Stimulated activated naive CD8-positive, alpha-beta T cell treated with anti-CD3 and anti-CD28 coated beads, Interleukin-15, Interleukin-2, amounts not matched to agents 100 U/mL and 50 U/mL, for 24 hours (primary cell): ENCODE measurements around the gene OR6K3.
A peak's percentile ranks its signal among the peaks of the same experiment; 100 is the strongest.
"Not testable (repeated sequence)": the region's sequence is repeated elsewhere in the genome, so short reads cannot be mapped to it uniquely, and the experiment has no call there.

Experiments used
- ATAC-seq: fragments of 150-1000 bp; cut with Tn5 transposase; one replicate; pipeline ENCODE4 v1.10.0; 2021
- DNase-seq: peaks from one replicate; pipeline ENCODE4 v3.0.0; 2021

Gene OR6K3, protein sequence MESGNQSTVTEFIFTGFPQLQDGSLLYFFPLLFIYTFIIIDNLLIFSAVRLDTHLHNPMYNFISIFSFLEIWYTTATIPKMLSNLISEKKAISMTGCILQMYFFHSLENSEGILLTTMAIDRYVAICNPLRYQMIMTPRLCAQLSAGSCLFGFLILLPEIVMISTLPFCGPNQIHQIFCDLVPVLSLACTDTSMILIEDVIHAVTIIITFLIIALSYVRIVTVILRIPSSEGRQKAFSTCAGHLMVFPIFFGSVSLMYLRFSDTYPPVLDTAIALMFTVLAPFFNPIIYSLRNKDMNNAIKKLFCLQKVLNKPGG

DNA sequence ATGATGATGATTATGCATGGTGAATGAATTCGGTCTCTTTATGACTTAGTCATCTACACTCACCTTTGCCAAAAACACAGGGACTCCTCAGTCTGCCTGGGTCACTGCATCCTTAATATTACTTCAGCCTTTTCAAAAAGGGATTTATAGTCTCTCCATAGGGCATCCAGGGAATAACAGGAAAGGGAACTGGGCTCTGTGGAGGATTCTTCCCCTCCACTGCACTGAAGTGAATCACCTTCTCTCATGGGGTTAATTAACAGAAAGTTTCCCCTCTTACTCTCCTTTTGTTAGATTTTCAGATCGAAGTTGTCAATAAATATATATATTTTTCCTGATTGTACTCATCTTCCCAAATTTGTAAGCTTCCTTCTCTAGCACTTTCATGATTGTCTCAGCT lies at the start of gene OR6K3:
Gene OR6K3, minus strand, starts transcription at position 101 of the 400 bp plus-strand sequence. CDS start 2,605 bp downstream, outside the sequence.
- ATAC-seq (no peak), DNase-seq (no peak)

GRCh38 chr1:158754420-158754819 lies 33.9 kb upstream of the OR6K3 start, which contains the start of gene OR6K6:
Gene OR6K6 (plus strand): TSS chr1:158754720. CDS start chr1:158754888, 168 bp downstream.
- DNase-seq (no peak), ATAC-seq (no peak)

GRCh38 chr1:158752155-158752712 lies 31.7 kb upstream of the OR6K3 start:
- DNase-seq, result no peak

GRCh38 chr1:158735848-158736247 lies 15.3 kb upstream of the OR6K3 start:
- DNase-seq (no peak), ATAC-seq (no peak)

More at GRCh38 chr1:158752155-158752712, 31.7 kb upstream of the OR6K3 start:
- no peak for ATAC-seq

GRCh38 chr1:158732524-158732923 lies 12.0 kb upstream of the OR6K3 start:
- DNase-seq, result no peak
- ATAC-seq, result no peak

- no peak for DNase-seq
- no peak for ATAC-seq
These were observed 11.2 kb upstream of the OR6K3 start for GRCh38 chr1:158731707-158732106.

- no peak for ATAC-seq
These were observed 9.9 kb upstream of the OR6K3 start for GRCh38 chr1:158730453-158730852.

GRCh38 chr1:158728510-158729225 lies 8.1 kb upstream of the OR6K3 start:
- DNase-seq (no peak), ATAC-seq (no peak)

More at GRCh38 chr1:158730453-158730852, 9.9 kb upstream of the OR6K3 start:
- no peak for DNase-seq

- no peak for DNase-seq
- no peak for ATAC-seq
These were observed 3.9 kb upstream of the OR6K3 start for GRCh38 chr1:158724442-158724841.

- DNase-seq, result no peak
- ATAC-seq, result no peak
These were observed 856 bp downstream of the OR6K3 start for GRCh38 chr1:158719664-158720063.

- DNase-seq (no peak), ATAC-seq (no peak)
These were observed 3.2 kb downstream of the OR6K3 start for GRCh38 chr1:158717344-158717743.

GRCh38 chr1:158716335-158716734 lies 4.2 kb downstream of the OR6K3 start:
- peak; percentile 52 for ATAC-seq

GRCh38 chr1:158714754-158715153 lies 5.8 kb downstream of the OR6K3 start:
- no peak for DNase-seq
- ATAC-seq, result no peak

More at GRCh38 chr1:158716335-158716734, 4.2 kb downstream of the OR6K3 start:
- DNase-seq, result no peak

DNA sequence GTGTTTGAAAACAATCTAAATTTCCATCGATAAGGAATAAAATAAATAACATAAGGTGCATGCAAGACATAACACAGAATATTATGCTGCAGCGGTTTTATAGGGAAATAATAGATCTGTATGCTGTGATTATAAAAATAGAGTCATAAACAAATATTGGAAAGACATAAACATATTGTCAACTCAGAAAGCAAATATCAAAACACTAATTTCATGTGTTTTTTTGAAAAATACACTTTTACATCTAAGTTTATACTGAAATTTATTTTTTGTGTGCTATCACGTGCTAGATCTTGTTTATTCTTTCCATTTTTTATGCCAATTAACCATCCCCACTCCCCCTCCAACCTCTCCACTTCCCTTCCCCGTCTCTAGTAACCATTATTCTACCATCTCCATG lies 9.4 kb downstream of the OR6K3 start:
- ATAC-seq (no peak), DNase-seq (no peak)

DNA sequence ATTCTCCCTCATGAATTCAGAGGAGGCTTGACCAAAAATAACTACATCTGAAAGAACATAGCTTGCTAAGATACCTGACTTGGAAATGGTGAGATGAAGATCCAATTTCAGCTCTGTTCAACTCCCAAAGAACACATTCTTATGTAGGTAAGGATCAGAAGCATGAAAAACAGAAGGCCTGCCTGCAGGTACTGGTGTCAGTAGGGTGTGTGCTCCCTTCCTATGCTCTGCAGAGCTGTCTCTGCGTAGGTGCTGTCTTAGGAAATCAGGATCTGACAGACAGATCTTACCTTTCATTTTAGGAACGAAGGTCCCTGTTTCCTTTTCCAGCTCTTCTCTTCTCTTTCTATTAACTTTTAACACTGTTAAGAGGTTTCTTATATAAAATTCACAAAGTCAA lies 14.4 kb downstream of the OR6K3 start:
- DNase-seq, result no peak
- ATAC-seq, result no peak

GRCh38 chr1:158700552-158700951 lies 20.0 kb downstream of the OR6K3 start, which contains the start of gene OR6K2:
Gene OR6K2 (minus strand): TSS chr1:158700652. CDS start chr1:158700652, 0 bp downstream.
- DNase-seq, result no peak
- no peak for ATAC-seq

- no peak for ATAC-seq
- no peak for DNase-seq
These were observed 25.9 kb downstream of the OR6K3 start for GRCh38 chr1:158694596-158694995.

DNA sequence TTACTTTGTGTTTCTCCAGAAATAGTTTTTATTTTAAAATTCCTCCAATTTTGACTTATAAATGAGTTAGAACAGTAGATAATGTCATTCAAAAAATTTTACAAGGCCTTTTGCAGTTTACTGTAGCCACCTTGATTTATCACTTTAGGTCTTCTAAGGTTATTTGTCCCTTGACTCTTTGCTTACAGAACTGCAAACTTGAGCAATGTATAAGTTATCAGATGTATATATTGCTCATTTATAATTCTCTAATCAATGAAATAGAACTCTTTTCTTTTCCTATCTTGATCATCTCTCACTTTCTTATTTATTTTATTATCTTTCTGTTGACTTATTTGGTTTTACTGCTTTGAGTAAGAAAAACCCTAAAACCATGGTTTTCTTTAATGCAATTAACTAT lies 28.2 kb downstream of the OR6K3 start:
- no peak for ATAC-seq

GRCh38 chr1:158691907-158692306 lies 28.6 kb downstream of the OR6K3 start:
- ATAC-seq (no peak), DNase-seq (no peak)

More for the DNA sequence above, 28.2 kb downstream of the OR6K3 start:
- DNase-seq, result no peak

DNA sequence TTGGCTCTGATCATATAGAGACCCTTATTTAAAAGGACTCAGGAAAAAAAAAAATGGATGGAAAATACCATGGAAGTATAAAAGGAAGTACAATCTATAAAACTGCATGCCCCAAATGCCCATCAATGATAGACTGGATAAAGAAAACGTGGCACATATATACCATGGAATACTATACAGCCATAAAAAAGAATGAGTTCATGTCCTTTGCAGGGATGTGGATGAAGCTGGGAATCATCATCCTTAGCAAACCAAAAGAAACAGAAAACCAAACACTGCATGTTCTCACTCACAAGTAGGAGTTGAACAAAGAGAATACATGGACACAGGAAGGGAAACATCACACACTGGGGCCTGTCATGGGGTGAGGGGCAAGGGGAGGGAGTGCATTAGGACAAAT lies 29.4 kb downstream of the OR6K3 start:
- not testable (repeated sequence) for ATAC-seq, DNase-seq

DNA sequence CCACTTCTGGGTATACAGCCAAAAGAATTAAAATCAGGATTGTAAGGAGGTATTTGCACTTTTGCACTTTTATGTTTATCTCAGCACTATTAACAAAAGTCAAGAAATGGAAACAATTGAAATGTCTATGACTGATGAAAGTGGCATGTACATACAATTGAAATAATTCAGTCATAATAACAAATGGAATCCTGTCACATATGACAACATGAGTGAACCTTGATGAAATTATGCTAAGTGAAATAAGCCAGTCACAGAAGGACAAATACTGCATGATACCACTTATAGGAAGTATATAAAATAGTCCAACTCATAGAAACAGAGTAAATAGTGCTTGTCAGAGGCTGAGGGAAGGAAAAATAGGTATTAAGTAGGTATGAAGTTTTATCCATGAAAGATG lies 30.6 kb downstream of the OR6K3 start:
- DNase-seq (no peak), ATAC-seq (no peak)

GRCh38 chr1:158689110-158689509 lies 31.4 kb downstream of the OR6K3 start:
- no peak for ATAC-seq
- DNase-seq, result no peak

- not testable (repeated sequence) for ATAC-seq, DNase-seq
These were observed 32.2 kb downstream of the OR6K3 start for GRCh38 chr1:158688343-158688742.
